ENCODE results near the gene CIT.

The CIT gene

DNA sequence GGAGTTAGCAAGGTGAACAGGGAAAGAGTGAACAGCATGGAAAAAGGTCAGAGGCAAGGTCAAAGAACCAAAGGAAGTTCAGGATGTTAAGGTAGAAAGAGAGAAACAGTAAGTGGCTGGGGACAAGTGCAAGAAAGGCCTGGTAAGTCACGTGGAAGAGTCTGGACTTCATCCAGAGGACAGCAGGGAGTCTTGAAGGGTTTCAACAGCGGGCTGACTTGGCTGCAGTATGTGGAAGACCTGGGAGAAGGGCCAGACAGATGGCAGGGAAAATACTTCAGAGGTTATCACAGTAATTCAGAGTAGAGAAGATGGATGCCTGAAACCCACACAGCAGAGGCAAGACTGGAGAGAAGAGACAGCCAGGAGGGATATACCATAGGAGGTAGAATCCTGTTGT lies 34.0 kb downstream of the CIT start:
- no peak for DNase-seq

DNA sequence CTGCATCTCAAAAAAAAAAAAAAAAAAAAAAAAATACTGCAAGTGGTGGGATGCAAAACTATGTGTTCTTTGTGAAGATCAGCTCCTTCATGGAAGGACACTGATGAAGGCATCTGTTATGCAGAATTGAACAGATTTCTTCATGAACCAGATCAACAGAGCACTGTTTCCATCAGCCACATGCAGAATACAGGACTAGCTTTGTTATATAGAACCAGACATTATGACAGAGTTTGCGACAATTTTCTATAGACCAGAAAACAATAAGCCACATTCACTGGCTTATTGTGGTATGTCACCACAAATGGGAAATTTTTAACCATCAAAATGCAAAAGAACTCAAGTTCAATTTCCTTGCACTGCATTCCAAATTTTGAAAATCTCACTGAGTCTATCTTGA lies 34.7 kb downstream of the CIT start:
- DNase-seq, result no peak

DNA sequence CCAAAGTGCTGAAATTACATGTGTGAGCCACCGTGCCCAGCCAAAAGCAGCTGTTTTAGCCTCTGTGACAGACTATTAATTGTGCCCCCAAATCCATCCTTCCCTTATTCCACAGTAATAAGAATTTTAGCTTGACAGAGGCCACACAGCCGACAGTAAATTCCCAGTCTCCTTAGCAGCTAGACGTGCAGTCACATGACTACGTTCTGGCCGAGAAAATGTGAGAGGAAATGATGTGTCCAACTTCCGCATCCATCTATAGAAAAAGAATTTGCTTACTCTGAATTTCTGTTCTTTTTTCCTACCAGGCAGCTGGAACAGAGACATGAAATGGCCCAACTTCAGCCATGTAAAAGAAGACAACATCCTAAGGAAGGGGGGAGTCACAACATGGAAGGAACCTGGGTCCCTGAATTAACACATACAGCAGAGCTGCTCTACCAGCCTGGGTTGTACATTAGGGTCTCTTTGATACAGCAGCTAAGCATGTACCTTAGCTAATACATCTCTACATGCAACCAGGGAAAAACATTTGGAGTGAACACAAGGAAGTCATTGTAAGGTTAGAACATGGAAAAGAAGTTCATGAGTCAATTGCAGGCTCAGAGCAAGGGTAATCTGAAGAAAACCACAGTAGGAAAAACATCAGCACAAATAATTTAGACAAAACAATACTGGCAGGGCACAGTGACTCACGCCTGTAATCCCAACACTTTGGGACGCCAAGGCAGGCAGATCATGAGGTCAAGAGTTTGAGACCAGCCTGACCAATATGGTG lies 35.5 kb downstream of the CIT start:
- no peak for DNase-seq

DNA sequence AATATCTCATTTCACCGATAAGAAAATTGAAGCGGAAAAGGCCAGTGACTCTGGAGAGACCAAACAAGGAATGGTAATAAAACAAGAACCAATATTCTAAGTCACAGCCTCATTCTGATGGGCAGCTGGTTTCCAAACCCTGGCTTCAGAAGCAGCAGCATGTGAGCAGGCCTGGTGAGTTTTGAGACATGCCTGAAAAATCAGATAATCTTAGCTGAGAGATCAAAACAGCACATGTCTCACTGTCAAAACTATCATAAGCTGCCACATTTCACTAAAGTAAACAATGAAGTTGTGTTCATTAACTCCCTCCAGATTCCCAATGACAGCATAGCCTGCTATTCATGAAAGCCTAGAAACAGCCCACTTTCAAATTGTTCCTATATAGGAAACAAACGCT lies 36.5 kb downstream of the CIT start:
- DNase-seq, result no peak

DNA sequence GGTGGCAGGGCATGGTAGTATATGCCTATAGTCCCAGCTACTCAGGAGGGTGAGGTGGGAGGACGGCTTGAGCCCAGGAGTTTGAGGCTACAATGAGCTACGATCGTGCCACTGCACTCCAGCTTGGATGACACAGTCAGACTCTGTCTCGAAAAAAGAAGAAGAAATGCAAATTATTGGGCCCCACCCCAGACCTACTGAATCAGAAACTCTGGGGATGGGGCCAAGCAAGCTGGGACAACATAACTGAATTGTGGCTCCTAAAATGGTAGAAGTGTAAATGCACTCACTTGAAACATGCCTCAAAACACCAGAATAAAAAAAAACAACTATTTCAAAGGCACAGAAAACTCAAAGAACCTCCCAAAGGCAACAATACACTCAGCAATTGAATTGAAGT lies 37.0 kb downstream of the CIT start:
- DNase-seq, result no peak

DNA sequence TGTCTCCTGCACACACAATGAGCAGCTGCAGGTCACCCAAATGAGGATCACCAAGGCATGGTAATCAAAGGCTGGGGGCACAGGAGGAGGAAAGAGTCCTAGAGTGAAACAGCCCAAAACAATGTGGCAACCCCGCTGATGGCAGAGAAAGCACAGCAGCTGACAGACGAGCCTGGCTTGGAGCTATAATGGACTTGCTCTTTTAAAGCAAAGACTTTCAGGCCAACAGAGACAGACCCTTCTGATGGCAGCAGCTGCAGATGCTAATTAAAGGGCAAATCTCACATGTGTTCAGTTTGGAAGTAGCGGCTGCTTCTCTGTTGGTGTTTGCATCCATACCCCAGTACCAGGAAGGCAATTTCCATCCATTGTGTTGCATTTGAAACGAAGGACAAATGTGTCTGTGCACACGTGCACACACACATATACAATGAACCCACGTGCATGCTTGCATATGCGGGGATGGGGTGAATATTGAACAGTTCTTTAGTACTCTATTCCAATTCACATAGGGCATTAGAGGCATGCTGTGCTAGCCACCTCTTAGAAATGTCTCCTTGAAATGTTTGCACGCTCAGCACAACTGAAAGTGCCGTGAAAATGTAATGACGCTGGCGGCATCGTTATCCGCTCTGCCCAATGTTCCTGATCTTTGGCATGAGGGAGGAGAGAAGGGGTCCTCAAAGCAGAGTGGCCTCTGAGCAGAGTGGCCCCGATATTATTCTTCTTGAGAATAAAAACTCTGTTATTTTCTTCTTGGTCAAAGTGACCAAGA lies 38.1 kb downstream of the CIT start:
- DNase-seq, result no peak

DNA sequence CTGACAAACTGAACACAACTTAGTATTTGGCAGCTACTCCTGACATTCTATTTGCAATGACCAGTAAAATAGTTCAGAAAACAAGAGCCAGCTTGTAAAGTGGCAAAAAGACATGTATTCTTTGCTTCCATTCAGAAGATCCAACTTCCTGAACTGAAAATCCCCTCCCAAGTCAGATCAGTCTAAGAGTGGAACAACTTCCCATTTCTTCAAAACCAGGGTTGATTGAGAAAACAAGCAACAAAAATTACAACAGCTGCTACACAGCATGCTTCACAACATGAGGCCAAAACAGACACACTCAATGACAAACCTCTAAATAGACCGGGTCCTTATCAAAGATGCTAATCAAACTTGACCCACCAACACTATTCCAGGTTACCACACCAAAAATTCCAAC lies 40.3 kb downstream of the CIT start:
- DNase-seq, result no peak

DNA sequence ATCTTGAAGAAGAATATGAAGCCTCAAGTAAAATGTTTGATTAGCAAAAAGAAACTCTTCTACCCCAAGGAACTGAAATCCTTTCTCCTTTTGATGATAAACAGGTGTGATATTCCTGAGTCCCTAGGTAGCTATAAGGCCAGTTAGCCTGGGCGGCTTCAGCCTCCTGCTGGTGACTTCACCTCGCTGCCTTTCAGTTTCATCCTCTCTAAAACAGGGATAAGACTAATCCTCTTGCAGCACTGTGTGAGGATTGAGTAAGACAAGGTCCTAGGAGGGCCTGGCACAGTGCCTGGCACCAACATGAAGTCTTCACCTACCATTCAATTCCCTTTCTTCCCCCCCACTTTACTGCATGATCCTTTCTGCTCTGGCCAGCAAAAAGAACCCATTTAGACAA lies 42.1 kb downstream of the CIT start:
- peak in 1 of 3 experiments; percentile 20 for DNase-seq

DNA sequence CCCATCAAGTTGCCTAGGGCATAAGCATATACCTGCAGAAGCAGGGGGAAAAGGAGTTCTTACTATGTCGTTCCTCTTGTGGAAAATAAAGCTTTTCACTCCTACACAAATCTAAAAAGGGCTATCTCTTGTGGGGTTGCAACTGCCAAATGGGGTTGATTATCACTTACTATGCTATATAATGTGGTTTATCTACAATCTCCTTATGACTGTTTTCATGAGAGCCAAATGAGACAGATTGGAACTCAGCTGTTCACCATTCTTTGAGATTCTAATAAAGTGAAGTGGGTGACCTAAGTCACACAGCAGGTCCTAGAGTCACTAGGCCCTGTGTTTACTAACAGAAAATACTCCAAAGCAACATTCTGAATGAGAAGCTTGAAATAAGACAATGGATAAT lies 47.7 kb downstream of the CIT start:
- no peak for DNase-seq

DNA sequence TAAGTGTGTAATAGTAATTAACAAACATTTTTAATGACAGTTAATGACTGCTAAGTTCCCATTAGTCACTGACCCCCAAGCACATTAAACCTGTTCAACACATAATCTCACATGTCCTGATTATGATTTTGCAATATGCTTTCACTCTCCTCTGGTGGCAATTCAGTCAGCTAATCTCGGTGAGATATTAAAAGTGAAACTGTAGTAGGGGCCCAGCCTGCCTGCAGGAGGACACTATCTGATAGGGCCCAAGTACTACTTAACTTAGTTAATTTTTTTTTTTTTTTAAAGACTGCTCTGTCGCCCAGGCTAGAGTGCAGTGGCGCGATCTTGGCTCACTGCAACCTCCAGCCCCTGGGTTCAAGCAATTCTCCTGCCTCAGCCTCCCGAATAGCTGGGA lies 48.8 kb downstream of the CIT start:
- DNase-seq, result no peak

DNA sequence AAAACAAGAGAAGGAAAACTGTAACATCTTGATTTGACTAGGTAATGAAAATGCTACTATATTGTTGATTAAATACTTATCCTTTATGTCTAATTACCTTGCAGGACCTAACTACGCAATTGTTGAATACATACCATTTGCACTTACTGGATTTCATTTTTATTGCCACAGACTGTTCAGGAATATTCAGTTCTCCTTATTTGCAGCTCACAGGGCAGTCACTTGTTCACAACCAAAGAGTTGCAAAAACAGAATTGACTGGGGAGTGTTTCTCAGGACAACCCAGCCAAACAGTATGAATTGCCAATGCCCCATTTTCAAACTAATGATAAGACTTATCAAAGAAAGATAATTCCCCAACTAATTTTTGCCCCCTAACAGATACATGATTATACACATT lies 49.4 kb downstream of the CIT start:
- DNase-seq, result no peak

DNA sequence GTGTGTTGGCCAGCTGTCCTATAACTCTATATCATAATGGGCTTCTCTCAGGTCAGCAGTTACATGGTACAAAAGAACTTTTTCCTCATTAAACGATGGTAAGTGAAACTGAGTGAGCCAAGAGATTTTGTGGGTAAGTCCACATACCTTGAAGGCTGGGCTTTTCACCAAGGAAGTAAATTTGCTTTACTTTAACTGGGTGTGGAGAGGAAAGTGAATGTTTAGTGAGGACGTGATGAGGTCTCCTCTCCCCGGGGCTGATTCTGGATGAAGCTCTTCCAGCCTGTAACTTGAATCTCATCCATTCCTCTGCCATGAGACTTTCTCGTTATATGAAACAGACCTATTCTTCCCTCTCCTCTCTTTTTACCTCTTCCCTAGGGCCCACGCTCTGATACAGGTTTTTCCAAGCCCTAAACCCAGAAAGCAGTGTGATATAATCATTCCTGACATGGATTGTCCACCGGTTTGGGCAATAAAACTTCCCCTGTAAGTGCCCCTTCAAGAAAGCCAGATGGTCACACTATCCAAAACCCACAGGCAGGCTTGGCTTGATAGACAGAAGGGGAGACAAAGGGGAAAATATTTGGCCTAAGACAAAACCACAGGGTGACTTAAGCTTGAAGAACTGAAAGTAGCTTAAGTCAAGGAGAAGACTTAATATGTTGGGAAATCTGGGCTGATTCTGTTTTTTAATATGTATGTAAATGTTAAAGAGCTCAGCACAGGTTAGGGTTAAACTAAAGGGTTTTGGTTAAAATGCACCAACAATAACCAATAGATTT lies 50.3 kb downstream of the CIT start:
- DNase-seq, result no peak

DNA sequence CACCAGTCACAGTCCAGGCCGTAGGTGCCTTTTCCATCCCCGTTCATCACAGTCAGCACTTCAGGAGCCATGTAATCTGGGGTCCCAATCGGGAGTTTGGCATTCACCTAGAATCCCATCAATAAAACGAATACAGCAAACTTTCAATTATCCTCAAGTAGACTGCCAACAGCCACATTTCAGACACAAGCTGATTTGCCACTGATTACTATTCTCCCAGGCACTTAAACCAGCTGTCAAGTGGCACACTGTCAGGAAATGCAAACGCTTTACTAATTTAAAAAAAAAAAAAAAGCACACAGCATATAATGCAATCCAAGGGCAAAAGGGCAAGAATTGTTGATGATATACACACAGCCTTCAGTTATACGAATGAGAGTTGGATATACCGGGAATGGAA lies 51.9 kb downstream of the CIT start:
- DNase-seq, result peak in 1 of 3 experiments; percentile 57

DNA sequence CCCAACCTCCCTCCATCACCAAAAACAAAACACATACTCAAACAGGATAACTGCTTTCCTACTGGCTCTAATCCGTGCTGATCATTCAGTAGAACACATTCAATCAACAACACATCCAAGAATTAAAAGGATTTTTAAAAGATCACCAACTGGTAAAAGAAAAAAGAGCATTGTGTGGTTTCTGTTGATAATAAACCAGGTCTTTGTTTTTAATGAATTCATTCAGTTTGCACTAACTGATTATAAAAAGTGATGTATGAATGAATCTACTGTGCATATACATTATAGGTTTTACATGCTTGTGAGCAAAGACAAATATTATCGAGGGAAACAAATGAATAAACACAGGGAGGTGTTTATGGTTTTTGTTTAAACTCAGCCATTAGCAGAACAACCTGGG lies 55.1 kb downstream of the CIT start:
- DNase-seq, result no peak

DNA sequence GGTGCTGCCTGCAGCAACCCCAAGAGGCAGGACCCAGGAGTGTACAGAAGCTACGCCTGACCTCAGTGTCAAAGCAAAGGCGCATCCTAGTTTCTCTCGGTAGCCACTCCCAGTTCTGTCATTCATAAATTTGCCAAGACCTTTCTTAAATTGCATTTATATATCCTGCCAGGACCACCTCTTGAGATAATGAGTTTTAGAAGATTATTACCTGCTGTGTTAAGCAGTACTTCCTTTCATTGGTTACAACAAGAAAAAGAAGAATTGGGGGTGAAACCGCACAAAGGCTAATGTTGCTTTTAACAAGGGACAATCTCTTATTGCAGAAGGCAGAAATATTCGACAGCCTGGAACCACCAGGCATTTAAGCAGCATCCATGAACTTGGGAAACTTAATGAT lies 57.8 kb downstream of the CIT start:
- DNase-seq, result peak in 1 of 3 experiments; percentile 59

DNA sequence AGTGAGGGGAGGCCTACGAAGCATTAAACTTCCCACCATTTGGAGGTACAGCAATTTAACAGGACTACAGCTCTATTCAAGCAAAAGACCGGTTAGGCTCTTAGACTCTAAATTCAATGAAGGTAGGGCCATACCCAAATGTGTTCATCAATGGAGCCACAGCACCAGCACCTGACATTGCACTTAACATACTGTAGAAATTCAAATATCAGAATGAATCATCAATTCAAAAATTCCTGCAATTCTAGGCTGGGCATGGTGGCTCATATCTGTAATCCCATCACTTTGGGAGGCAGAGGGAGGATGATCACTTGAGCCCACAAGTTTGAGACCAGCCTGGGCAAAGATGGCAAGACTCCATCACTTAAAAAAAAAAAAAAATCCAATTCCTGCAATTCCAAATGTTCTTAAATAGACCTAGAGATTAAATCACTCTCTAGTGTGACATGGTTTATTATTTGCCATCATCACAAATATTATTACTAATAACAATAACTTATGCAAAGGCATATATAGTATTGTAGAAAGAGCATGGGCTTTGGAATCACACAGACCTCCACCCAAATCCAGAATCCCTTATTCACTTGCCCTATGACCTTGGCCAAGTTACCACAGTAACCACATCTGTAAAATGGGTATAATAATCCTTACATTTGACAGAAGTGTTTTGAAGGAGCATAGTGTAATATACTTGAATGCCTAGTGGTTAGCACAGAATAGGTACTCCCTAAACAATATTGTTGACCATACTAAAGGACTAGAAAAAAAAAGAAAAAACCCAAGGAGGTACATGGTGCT lies 59.4 kb downstream of the CIT start:
- DNase-seq, result no peak

DNA sequence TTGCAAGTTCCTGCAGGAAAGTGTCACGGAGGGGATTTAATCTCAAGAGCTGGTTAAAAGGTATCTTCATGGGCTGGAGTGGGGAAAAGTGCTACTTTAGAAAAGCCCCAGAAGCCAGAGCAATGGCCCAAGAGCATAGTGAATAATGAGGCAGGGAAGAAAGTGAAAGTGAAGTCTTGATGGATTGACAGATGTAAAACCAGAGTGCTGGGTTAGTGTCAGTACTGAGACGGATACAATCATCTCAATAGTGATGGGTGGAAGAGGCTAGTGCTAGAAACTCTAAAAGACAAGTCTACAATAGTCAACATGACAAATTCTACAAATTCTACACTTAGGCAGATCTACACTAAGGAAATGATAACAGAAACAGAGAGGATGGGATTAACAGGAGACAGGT lies 68.1 kb downstream of the CIT start:
- no peak for DNase-seq

DNA sequence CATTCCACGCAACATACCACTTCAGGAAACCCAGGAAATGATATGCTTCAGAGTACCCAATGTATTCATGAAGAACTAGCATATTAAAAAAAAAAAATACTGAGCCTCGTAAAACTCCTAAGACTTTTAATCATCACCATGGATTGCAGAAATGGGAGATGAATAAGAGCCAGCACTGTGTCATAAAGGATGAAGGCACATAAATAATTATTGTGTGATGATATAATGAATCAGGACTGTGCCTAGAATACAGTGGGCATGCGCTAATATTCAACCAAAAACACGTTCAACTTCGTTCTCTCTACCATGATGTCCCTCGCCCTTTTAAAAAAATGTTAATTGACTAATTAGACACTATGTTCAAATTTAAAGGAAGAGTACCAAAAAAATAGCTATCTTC lies 68.7 kb downstream of the CIT start:
- no peak for DNase-seq

DNA sequence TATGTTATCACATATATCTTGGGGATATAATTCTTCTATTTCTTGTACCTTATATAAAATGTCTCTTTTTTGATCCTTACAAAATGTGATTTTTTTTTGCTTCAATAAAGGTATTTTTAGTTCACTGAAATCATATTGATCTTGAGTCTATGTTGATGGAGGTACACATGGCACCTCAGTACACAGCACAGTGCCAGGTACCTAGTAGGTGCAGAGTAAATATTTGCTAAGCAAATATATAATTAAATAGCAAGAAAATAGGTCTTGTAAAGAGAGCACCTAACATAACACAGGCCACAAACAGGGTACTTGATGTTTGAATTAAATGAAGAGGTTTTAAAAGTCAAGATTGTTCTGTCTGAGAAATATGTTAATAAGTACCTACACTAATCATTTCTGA lies 69.7 kb downstream of the CIT start:
- DNase-seq, result peak in 2 of 3 experiments; percentile 36 to 80

DNA sequence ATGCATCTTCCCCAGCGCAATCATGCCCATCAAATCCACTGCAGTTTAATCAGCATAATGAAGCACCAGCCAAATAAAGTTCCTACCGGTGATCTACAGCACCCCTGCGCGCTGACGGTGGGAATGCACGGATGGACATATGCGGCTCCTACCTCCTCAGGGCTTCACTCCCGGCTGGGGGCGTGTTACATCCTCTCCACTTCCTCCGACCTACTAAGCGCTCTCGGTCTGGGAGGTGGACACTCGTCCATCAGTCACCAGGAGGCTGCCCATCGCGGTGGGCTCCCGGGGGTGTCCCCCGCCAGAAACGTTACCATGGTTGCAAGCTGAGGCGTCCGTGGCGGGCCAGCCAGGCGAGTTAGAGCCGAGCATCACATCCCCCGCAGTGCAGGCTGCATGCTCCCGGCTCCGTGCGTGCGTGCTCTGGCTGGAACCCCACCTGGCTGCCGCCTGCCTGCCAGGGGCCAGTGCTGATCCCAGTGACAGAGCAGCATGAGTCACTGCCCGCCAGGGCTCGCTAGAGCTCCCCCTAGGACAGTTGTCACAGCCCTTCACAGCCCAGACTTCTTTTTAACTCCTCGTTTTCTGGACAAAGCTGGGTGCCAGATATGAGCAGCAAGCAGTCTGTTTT lies 73.0 kb downstream of the CIT start:
- DNase-seq, result peak in 1 of 3 experiments; percentile 15

DNA sequence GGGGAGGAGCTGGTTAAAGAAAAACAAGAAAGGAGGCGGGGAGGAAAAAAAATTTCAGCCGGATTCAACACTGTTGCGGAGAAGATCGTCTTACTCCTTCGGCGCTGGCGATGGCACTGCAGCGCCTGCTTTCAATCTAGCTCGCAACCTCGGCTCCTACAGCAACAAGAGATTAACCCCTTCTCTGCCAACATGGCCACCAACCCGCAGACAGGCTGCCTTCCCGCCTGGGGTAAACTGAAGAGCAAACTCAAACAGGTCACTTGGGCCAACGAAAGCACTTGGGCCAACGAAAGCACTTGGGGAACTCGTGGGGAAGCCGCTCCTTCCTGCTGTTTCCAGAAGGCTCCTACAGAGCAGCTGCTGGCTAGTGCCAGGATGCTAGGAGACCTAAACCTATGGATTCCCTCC lies 73.7 kb downstream of the CIT start:
- DNase-seq, result no peak

DNA sequence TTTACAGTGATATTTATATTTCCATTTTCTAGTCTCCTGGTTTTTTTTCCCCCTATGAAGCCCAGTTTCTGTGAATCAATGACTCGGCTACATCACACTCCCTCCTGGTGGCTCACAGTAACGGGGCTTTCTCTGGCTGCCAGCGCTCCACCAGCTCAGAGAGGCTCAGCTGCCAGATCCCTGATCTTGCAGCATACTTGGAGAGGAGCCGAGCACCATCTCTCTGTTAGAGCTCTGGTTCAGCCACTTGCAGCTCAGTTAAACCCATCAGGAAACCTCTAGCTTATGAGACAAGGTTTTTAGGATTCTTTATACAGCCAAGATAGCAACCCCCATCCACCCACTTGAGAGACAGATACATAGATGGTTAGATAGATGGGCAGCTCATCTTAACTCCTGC lies 74.6 kb downstream of the CIT start:
- DNase-seq, result no peak
